ENCODE results near the gene KCNIP4. TPM values are rescaled to one million over a fixed set of nuclear protein-coding genes. Genes with fewer than 3 reads are reported as not detected.

KCNIP4 gene
- total RNA-seq, 3 donors from 2014 or later, result 0.96 to 11.3 (median 2.4) TPM

- Histone ChIP-seq H3K4me1 (ENCODE audit: low read depth) (no peaks in the 10 kb centered on the region), H3K36me3 (ENCODE audit: low read depth) (no peaks in the 10 kb centered on the region), H3K4me3 (no peak overlapping the region), H3K9me3 (no peaks in the 10 kb centered on the region)
- no peak for TF ChIP-seq CTCF (IDR thresholded peaks at IDR 0.05)
- ATAC-seq (no peak), DNase-seq (no peak)
- intact Hi-C loops (cut with DNase I, micrococcal nuclease), result no loop called here
Observed at GRCh38 chr4:21869978-21870745, 78.4 kb downstream of the KCNIP4 start.

GRCh38 chr4:21864686-21865085 lies 83.9 kb downstream of the KCNIP4 start:
- Histone ChIP-seq H3K4me3 (no peak overlapping the region), H3K4me1 (ENCODE audit: low read depth) (no peaks in the 10 kb centered on the region), H3K9me3 (no peaks in the 10 kb centered on the region), H3K36me3 (ENCODE audit: low read depth) (no peaks in the 10 kb centered on the region)
- no peak for ATAC-seq
- TF ChIP-seq CTCF (IDR thresholded peaks at IDR 0.05), result no peak
- intact Hi-C loops (cut with DNase I, micrococcal nuclease), result no loop called here
- no peak for DNase-seq

- no peaks in the 10 kb centered on the region for H3K9me3 ChIP-seq
- no peaks in the 10 kb centered on the region for H3K36me3 ChIP-seq (ENCODE audit: low read depth)
- no peaks in the 10 kb centered on the region for H3K4me1 ChIP-seq (ENCODE audit: low read depth)
- ATAC-seq, result no peak
- intact Hi-C loops (cut with DNase I, micrococcal nuclease), result no loop called here
- DNase-seq, result no peak
- no peak overlapping the region for H3K4me3 ChIP-seq
- no peak for TF ChIP-seq CTCF (IDR thresholded peaks at IDR 0.05)
Observed at GRCh38 chr4:21862917-21863316, 85.7 kb downstream of the KCNIP4 start.

GRCh38 chr4:21858971-21859370 lies 89.6 kb downstream of the KCNIP4 start:
- Histone ChIP-seq H3K36me3 (ENCODE audit: low read depth) (no peaks in the 10 kb centered on the region), H3K4me3 (no peak overlapping the region), H3K4me1 (ENCODE audit: low read depth) (no peaks in the 10 kb centered on the region), H3K9me3 (no peaks in the 10 kb centered on the region)
- DNase-seq (no peak), ATAC-seq (no peak)
- intact Hi-C loops (cut with DNase I, micrococcal nuclease), result no loop called here
- TF ChIP-seq CTCF (IDR thresholded peaks at IDR 0.05), result no peak

- intact Hi-C loops (cut with DNase I, micrococcal nuclease), result no loop called here
Observed at GRCh38 chr4:21856754-21857153, 91.8 kb downstream of the KCNIP4 start.

More at GRCh38 chr4:21856754-21857153, 91.8 kb downstream of the KCNIP4 start:
- ATAC-seq (no peak), DNase-seq (no peak)
- Histone ChIP-seq H3K36me3 (ENCODE audit: low read depth) (no peaks in the 10 kb centered on the region), H3K9me3 (no peaks in the 10 kb centered on the region), H3K4me1 (ENCODE audit: low read depth) (no peaks in the 10 kb centered on the region), H3K4me3 (no peak overlapping the region)
- no peak for TF ChIP-seq CTCF (IDR thresholded peaks at IDR 0.05)
